ENCODE measurements around the gene FCF1.

DNA sequence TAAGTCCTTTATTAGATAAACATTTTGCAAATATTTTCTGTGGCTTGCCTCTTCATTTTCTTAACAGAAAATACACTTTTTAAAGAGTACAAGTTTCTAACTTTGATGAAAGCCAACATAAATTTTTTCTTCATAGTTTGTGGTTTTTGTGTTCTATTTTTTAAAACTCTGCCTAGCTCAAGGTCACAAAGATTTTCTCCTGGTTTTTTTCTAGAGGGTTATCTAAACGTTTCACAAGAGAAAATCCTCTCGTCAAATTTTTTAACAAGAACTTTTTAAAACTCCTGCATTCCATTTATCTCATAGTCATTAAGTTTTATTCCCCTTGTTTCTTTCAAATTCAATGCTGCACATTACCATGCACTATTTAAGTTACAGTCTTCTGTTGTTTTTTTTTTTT is 8.3 kb upstream of the FCF1 start:
- TF ChIP-seq, protein P1, sequence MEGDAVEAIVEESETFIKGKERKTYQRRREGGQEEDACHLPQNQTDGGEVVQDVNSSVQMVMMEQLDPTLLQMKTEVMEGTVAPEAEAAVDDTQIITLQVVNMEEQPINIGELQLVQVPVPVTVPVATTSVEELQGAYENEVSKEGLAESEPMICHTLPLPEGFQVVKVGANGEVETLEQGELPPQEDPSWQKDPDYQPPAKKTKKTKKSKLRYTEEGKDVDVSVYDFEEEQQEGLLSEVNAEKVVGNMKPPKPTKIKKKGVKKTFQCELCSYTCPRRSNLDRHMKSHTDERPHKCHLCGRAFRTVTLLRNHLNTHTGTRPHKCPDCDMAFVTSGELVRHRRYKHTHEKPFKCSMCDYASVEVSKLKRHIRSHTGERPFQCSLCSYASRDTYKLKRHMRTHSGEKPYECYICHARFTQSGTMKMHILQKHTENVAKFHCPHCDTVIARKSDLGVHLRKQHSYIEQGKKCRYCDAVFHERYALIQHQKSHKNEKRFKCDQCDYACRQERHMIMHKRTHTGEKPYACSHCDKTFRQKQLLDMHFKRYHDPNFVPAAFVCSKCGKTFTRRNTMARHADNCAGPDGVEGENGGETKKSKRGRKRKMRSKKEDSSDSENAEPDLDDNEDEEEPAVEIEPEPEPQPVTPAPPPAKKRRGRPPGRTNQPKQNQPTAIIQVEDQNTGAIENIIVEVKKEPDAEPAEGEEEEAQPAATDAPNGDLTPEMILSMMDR (conservative IDR thresholded peaks at IDR 0.05; ENCODE audit: low read length), result no peak
- TF ChIP-seq EZH2phosphoT487 (IDR thresholded peaks at IDR 0.05; ENCODE audit: borderline replicate concordance), result no peak
